HG03520 (cell line): Measurements from ENCODE around the gene SEPTIN5.

Experiments
- ATAC-seq: cut with Tn5 transposase; IDR thresholded peaks from one replicate; pipeline ENCODE4 v1.9.1; 2021; ENCODE audit warnings: mild to moderate bottlenecking, moderate library complexity; ENCODE audit not compliant: unreplicated experiment

The SEPTIN5 gene

GRCh38 chr22:19731361-19732135 is 17.2 kb downstream of the SEPTIN5 start:
- no peak for ATAC-seq

GRCh38 chr22:19732403-19733113 is 18.3 kb downstream of the SEPTIN5 start:
- no peak for ATAC-seq

GRCh38 chr22:19733755-19734154 is 19.5 kb downstream of the SEPTIN5 start:
- no peak for ATAC-seq

GRCh38 chr22:19734163-19734562 is 19.9 kb downstream of the SEPTIN5 start:
- ATAC-seq, result no peak

- no peak for ATAC-seq
Observed at GRCh38 chr22:19734837-19735382, 20.6 kb downstream of the SEPTIN5 start.

- ATAC-seq, result no peak
Observed at GRCh38 chr22:19735665-19736510, 21.6 kb downstream of the SEPTIN5 start.

GRCh38 chr22:19737846-19738663 is 23.8 kb downstream of the SEPTIN5 start:
- no peak for ATAC-seq

- ATAC-seq, result no peak
Observed at GRCh38 chr22:19738664-19739447, 24.6 kb downstream of the SEPTIN5 start.

- ATAC-seq, result no peak
Observed at GRCh38 chr22:19739448-19739895, 25.2 kb downstream of the SEPTIN5 start.

GRCh38 chr22:19739911-19740449 is 25.7 kb downstream of the SEPTIN5 start:
- no peak for ATAC-seq

- no peak for ATAC-seq
Observed at GRCh38 chr22:19740586-19740985, 26.3 kb downstream of the SEPTIN5 start.

- ATAC-seq, result no peak
Observed at GRCh38 chr22:19741053-19741452, 26.8 kb downstream of the SEPTIN5 start.

GRCh38 chr22:19742160-19743066 is 28.1 kb downstream of the SEPTIN5 start:
- no peak for ATAC-seq

GRCh38 chr22:19743081-19743480 is 28.8 kb downstream of the SEPTIN5 start:
- no peak for ATAC-seq

GRCh38 chr22:19743651-19744050 is 29.3 kb downstream of the SEPTIN5 start:
- no peak for ATAC-seq

GRCh38 chr22:19744350-19745006 is 30.2 kb downstream of the SEPTIN5 start:
- ATAC-seq, result no peak
